Inflammatory macrophage (primary cell): ENCODE results near the gene PCDH8.

ENCODE experiments used
- DNase-seq, 2 donors: peaks; one replicate each; pipeline ENCODE4 v3.0.0-alpha.2; 2020 to 2022
- total RNA-seq, 18 experiments: gene quantifications; one replicate each; lab custom pipeline; 2026; ENCODE audit warnings: mixed read lengths in 6 of 18, inconsistent platforms in 2 of 18; lab: John Stamatoyannopoulos, UW

PCDH8 gene
- total RNA-seq = 0 to 0.17 (median 0) reads per million in 18 experiments

DNA sequence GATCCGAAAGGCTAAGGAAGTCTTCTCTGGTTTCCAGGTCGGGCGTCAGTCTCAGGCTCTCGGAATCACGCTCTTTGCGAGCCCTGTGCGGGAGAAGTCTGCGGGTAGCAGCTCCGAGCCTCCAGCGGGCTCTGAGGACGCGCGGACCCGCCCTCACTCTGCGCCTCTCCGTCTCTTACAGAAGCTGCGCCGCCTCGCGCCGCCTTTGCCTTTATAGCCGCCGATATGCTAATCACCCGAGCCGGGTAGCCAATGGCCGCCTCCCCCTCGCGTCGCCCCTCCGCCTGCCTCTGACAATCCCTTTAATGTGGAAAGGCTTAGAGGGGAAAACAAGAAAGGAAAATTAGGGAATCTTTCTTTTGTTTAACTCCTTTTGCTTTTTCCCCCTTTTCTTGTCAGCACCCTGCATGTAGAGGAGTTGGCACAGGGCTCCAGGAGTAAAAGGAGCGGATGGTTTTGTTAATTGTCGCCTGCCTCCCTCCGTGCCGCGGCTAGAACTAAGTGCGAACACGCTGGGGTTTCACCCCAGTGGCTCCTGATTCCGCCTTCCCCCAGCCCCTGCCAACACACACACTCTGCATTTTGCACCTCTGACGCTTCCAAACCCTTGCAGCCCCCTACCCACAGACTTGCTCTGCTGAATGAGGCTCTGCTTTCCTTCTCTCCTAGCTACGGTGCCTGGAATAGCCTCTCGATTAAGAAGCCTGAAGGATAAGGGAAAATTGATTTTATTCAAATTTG lies at the start of gene PCDH8:
Gene PCDH8 (minus strand): TSS at position 186 of the 741 bp plus-strand sequence. CDS start 204 bp downstream, outside the sequence.
- no peak for DNase-seq

DNA sequence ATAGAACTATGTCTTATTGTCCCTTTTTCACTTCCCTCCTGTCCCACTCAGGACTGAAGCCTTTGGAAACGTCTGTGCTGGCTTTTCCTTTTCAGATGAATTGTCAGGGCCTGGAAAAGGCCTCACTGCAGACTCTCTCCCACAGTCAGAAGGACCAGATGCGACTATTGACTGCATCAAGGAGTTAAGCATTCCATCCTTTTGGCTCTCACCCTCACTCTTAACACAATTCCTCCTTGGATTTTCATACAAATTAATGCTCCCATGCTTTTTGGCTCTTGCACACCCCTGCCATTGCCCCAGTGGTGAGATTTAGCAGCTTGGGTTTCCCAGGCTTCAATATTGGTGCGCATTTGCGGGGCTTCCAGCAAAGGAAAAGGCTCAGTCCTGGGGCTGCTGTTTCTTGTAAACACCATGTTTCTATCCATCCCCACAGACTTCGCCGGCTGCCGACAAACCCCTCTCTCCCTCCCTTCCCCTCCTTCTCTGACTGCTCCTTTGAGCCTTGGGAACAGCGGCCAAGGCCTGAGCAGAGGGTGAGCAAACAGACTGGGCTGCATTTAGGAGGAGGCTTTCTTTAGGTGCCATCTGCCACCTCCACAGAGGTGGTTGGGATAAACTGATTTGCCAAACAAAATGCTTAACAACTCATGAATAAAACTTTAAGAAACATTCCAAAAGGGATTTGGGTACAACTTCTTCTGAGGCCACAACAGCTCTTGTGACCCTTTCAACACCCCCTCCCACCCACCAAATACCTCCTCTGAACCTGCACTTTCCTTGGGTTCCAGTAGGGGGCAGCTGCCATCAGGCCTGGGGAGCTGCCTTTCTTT lies 48.6 kb upstream of the PCDH8 start:
- peak; percentile 9 to 24 for DNase-seq

- DNase-seq = no peak
Measured at GRCh38 chr13:52894413-52894812, 46.0 kb upstream of the PCDH8 start.

GRCh38 chr13:52892925-52893324 lies 44.5 kb upstream of the PCDH8 start:
- no peak for DNase-seq

- DNase-seq = no peak
Measured at GRCh38 chr13:52891706-52892105, 43.3 kb upstream of the PCDH8 start.

DNA sequence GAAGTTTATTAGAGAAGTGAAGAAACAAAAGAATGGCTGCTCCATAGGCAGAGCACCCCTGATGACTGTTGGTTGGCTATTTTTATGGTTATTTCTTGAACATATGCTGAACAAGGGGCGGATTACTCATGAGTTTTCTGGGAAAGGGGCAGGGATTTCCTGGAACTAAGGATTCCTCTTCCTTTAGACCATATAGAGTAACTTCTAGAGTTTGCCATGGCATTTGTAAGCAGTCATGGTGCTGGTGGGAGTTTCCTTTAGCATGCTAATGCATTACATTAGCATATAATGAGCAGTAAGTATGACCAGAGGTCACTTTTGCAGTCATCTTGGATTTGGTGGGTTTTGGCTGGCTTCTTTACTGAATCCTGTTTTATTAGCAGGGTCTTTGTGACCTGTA lies 38.7 kb upstream of the PCDH8 start:
- DNase-seq = no peak

- DNase-seq = no peak
Measured at GRCh38 chr13:52885141-52885540, 36.7 kb upstream of the PCDH8 start.

DNA sequence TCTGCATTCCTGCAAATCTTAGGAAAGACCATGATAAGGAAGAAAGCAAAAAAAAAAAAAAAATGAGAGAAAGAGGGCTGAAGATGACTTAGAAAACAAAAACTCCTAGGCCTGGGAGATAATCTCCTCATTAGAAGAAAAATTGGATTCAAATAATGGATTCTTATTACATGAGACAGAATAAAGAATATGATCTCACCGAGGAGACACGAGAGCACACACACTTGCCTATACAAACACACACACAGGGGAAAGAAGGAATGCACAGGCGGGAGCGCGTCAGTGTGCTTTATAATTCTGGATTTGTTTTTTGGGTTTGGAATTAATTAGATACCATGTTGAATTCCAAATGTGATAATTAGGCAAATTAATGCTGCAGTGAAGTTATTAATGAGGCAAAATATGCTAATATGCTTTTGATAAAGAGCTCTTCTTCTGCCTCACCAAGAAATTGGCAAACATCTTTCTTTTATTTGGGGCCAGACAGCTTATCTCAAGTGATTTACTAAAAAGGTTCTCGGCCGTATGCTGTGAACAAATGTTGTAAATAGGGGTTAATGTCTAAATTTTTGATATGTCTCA lies 36.1 kb upstream of the PCDH8 start:
- DNase-seq = no peak

- no peak for DNase-seq
Measured at GRCh38 chr13:52882785-52883184, 34.3 kb upstream of the PCDH8 start.

DNA sequence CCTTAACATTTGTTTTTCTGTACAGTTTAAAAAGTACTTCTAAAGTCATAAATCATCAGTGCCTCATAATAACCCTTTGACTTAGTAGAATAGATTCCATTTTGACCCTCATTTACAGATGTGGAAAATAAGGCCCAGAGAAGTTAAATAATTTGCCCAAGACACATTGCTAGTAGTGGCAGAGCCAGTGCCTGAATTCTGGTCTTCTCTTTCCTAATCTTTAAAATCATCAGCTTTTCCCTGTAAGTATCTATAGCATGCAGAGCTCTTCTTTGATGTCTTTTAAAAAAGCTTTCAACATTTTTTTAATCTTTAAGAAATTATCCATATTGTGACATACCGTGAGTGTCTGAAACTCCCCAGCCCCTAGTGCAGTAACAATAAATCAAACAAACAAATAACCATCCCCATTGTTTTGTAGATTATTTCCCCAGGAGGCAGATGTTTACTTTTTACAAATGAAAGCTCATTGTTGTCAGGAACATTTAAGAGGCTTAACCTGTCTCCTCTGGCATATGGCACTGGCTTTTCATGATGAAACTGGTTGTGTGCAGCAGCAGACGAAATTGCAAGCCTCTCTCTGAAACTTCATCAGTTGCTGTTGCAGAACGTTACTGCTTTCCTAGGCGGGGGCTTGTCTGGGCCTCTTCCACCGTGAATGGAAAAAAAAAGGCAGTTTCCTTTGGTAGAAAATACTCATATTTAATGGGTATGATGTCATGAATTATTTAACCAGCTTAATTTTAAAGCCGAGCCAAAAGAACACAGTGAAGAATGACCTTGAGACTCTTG lies 31.7 kb upstream of the PCDH8 start:
- DNase-seq = no peak

GRCh38 chr13:52878831-52879230 lies 30.4 kb upstream of the PCDH8 start:
- DNase-seq = no peak

DNA sequence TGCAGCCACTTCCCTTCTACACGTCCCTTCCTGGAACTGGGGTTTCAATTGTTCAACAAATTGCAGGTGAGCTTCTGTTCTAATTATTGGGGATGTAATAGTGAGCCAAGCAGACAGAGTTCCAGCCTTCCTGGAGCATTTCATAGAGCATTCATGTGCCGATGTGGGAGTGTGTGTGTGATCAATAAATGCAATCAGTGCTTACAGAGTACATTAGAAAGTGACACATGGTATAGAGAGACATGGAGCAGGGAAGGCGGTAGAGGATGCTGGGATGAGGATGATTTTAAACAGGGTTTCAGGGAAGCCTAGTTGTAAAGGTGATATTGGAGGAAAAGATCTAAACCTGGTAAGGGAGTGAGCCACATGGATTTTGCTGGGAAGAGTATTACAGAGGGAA lies 21.7 kb upstream of the PCDH8 start:
- no peak for DNase-seq

DNA sequence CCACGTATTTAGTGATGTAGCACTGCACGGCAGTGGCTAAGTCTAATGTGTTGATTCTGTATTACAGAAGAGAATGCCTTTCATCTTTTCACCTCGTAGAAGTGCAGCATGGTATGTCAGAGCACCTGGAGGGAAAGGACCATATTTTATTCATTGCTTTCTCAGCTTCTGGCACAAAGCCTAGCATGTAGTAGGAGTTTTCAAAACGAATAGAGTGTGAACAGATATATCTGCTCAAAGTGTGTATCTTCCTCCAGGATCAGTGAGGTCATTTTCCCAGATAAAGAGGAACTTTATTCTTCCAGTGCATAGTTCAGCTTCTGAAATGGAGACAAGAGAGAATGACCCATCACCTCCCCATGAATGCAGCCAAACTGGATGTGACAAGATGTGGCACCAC lies 21.2 kb upstream of the PCDH8 start:
- no peak for DNase-seq

- DNase-seq = no peak
Measured at GRCh38 chr13:52869050-52869449, 20.6 kb upstream of the PCDH8 start.

DNA sequence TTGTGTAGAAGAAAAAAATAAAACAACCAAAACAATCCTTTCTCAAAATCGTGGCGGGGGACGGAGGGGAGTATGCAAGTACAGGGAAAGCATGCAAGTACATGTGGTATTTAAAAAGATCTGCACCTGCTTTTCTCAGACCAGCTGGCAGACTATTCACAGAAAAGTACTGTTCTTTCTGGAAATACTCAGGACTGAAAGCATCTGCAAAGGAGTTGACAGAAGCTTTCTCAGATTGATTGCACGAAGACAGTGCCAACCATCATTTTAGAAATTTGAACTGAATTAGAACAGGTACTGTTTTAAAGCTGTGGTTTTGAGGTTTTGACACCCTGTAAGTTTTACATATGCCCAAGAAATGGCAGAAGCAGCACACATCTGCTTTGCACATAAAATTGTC lies 19.8 kb upstream of the PCDH8 start:
- no peak for DNase-seq

GRCh38 chr13:52864941-52865340 lies 16.5 kb upstream of the PCDH8 start:
- no peak for DNase-seq

- DNase-seq = peak in 1 of 2 donors; percentile 34
Measured at GRCh38 chr13:52862358-52863206, 14.1 kb upstream of the PCDH8 start.

DNA sequence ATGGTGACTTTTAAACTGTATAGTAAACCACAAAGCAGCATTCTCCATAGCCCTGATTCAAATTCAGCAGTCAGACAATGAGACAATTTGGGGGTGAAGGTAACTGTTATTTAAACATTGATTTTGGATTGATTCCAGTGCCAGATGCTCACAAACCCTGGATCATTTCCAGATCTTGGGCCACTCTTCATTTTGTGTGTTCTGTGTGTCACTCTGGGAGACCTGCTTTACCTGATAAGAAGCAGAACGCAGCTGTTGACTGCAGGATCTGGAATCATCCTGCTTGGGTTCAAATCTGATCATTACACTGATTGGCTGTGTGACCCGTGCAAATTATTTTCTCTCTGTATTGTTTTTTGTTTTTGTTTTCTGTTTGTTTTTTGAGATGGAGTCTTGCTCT lies 4.0 kb upstream of the PCDH8 start:
- no peak for DNase-seq

- no peak for DNase-seq
Measured at GRCh38 chr13:52851137-52851962, 2.9 kb upstream of the PCDH8 start.

- peak; percentile 47 to 63 for DNase-seq
Measured at GRCh38 chr13:52850396-52851136, 2.1 kb upstream of the PCDH8 start.
